Heart right ventricle (tissue), 16 donors: ENCODE measurements around the gene CRYBA2. TPM values are rescaled to one million over a fixed set of nuclear protein-coding genes. Genes with fewer than 3 reads are reported as not detected.

Experiments used
- ATAC-seq, 8 donors: fragments of 200-7000 bp; cut with Tn5 transposase; one replicate each; pipeline ENCODE4 v1.9.1; 2020; ENCODE audit warnings: mild to moderate bottlenecking in 8 of 8, moderate library complexity in 8 of 8, moderate number of reproducible peaks in 1 of 8
- DNase-seq, 2 donors: peaks; one replicate each; pipeline ENCODE4 v3.0.0-alpha.2; 2020
- H3K27ac ChIP-seq, 10 donors: fragments of 200-600 bp; sonication (generic) in 2 of 10; one replicate each; pipeline versions ENCODE4 v1.5.0 to v1.8.0; 2020 to 2022; ENCODE audit warnings: mild to moderate bottlenecking in 3 of 10
- H3K27me3 ChIP-seq, 7 donors: fragments of 200-600 bp; one replicate each; pipeline ENCODE4 v1.8.0; 2021 to 2022; ENCODE audit warnings: mild to moderate bottlenecking in 2 of 7
- H3K36me3 ChIP-seq, 9 donors: fragments of 200-600 bp; sonication (generic) in 1 of 9; one replicate each; pipeline versions ENCODE4 v1.5.0 to v1.8.0; 2020 to 2022; ENCODE audit warnings: mild to moderate bottlenecking in 2 of 9
- H3K4me1 ChIP-seq, 9 donors: fragments of 200-600 bp; sonication (generic) in 1 of 9; one replicate each; pipeline versions ENCODE4 v1.5.0 to v1.8.0; 2020 to 2022; ENCODE audit warnings: mild to moderate bottlenecking in 4 of 9
- H3K4me3 ChIP-seq, 10 donors: fragments of 200-600 bp; sonication (generic) in 2 of 10; one replicate each; pipeline versions ENCODE4 v1.5.0 to v1.8.0; 2020 to 2022; ENCODE audit warnings: mild to moderate bottlenecking in 7 of 10, moderate library complexity in 2 of 10
- H3K9me3 ChIP-seq, 11 donors: fragments of 200-600 bp in 10 of 11; sonication (generic) in 2 of 11; one replicate each; pipeline versions ENCODE4 v1.5.0 to v1.8.0; 2013 to 2022; ENCODE audit warnings: mild to moderate bottlenecking in 2 of 11, control low read depth in 1 of 11, moderate library complexity in 1 of 11
- WGBS, 2 donors: extraction: QIAGEN DNeasy Blood & Tissue Kit; methylation state at CpG; one replicate each; pipeline ENCODE4 v1.1.7; 2013; ENCODE audit warnings: inconsistent platforms in 1 of 2; 5-methylcytosine and 5-hydroxymethylcytosine counted together
- intact Hi-C, 10 donors: fragments of 100-400 bp; cut with DNase I; formaldehyde crosslinking; loops; one replicate each; pipeline versions ENCODE4 v1.11.1 to v1.14.2; 2022
- polyA plus RNA-seq, 2 donors: library from polyadenylated mRNA; stranded (reverse); fragments of 200-250 nt; gene quantifications; one replicate each; pipeline ENCODE4 v1.2.3, GENCODE V29; 2013
- total RNA-seq, 10 donors: library from RNA; stranded (reverse); fragmentation: NEBNext Ultra II Directional in 3 of 10; extraction: Animal tissue kit (Norgen Biotek cat#: 25700) in 3 of 10; gene quantifications; one replicate each; pipeline versions ENCODE4 v1.2.1 to v1.2.4, GENCODE V29; 2021 to 2023
- TF ChIP-seq, protein P1 (sequence below), 9 donors: fragments of 200-600 bp; sonication (generic) in 2 of 9; IDR thresholded peaks; one replicate each; pipeline versions ENCODE4 v1.5.0 to v1.8.0; 2021 to 2022; ENCODE audit warnings: antibody characterized with exemption in 9 of 9, mild to moderate bottlenecking in 5 of 9, moderate library complexity in 1 of 9
- donor health status: Arrhythmogenic right ventricular cardiomyopathy.
- donor health status: ischemic (EF 13 %, LVEDD 7.1; RV severe dilation, severe dysfunction).
- donor health status: healthy with polysubstance abuse.
- donor health status: DM: no; HTN: yes; CAD: no.
- donor health status: DM: no; HTN: no; CAD: no.
- donor health status: ischemic (EF 25% LVEDD 6.9; RV normal size, moderate dysfunction).
- donor health status: ischemic (EF 25% LVEDD 5.7; RV mildly dilated, moderate dysfunction).
- donor health status: healthy.
- donor health status: DM: yes; HTN: yes; CAD: no.
- donor health status: Ischemic cardiomyopathy.
- donor health status: ischemic (EF 35%, LVEDD 5.7; RV mildly dilated, moderate dysfunction).
- donor health status: nonischemic (EF 11% LVEDD 7.7; RV severe dilation, severe dysfunction).
- donor health status: DM: yes; HTN: yes; CAD: no.
- donor health status: PGD.
- donor health status: ischemic (EF 29% LVEDD 5.4; RV normal size, mild dysfunction).
- donor health status: nonischemic (EF 23%, LVEDD 6.1; RV moderate dilation, normal function).

The CRYBA2 gene
- total and polyA plus RNA-seq, 12 donors, result not detected

DNA sequence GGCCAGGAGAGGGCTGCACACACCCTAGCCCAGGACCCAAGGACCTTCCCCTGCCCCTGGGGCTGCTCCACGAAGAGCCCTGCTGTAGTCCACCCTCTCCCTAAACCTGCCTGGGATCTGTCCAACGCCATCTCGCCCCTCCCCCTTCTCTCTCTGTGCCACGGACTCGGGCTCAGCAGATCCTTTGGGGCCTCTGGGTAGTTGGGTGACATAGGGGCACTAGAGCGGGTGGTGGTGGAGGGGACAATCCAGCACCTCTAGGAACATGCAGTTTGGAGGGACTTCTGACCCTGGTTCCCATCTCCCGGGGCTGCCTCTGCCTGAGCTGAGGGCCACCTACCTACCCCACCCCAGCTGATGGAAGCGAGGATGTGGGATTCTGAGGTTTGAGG lies 7.3 kb upstream of the CRYBA2 start:
- Histone ChIP-seq H3K4me3 (no peak overlapping the region), H3K27ac (no peak overlapping the region), H3K9me3 (no peaks in the 10 kb centered on the region), H3K27me3 (peaks cover 23 to 99% (median 94%) of the 10 kb centered on the region in 7 donors), H3K4me1 (peaks cover 18 to 34% (median 28%) of the 10 kb centered on the region in 9 donors), H3K36me3 (no peaks in the 10 kb centered on the region)
- TF ChIP-seq, protein P1, sequence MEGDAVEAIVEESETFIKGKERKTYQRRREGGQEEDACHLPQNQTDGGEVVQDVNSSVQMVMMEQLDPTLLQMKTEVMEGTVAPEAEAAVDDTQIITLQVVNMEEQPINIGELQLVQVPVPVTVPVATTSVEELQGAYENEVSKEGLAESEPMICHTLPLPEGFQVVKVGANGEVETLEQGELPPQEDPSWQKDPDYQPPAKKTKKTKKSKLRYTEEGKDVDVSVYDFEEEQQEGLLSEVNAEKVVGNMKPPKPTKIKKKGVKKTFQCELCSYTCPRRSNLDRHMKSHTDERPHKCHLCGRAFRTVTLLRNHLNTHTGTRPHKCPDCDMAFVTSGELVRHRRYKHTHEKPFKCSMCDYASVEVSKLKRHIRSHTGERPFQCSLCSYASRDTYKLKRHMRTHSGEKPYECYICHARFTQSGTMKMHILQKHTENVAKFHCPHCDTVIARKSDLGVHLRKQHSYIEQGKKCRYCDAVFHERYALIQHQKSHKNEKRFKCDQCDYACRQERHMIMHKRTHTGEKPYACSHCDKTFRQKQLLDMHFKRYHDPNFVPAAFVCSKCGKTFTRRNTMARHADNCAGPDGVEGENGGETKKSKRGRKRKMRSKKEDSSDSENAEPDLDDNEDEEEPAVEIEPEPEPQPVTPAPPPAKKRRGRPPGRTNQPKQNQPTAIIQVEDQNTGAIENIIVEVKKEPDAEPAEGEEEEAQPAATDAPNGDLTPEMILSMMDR (IDR thresholded peaks at IDR 0.05), result no peak
- 11 to 21% methylated on average over 8 of the region's 8 CpGs for WGBS, 2 donors
- intact Hi-C loops, result no loop called here
- ATAC-seq (no peak), DNase-seq (no peak)

DNA sequence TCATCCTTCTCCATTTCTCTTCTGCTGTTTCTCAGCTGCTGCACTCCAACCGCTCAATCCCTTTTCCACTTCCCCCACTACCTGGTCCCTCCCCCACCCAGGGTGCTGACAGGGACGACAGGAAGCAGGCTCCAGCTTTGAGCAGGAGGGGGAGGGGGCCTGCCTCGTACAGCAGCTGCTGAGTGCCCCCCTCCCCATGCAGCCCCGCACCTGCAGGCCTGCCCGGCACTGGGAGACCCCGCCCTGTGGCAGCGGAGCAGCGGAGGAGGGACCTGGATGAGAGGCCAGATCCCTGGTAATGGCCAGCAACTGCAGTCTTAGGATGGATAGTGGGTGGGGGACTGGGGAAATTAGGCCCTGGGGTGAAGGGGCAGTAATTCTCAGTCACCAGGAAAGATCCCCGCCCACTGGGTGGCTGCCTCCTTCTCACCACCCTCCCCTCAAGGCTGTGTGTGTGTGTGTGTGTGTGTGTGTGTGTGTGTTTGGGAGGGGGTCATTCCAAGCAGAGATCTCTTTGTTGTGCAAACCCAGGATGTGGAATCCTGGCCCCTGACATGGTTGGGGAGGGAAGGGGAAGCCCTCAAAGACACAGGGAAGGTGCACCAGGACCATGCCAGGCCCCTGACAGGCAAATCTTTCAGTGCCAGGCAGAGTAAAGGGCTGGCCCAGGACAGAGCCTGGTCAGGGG lies 6.8 kb upstream of the CRYBA2 start:
- Histone ChIP-seq H3K27me3 (peaks cover 26 to 99% (median 94%) of the 10 kb centered on the region in 7 donors), H3K27ac (no peak overlapping the region), H3K4me3 (no peak overlapping the region), H3K36me3 (no peaks in the 10 kb centered on the region), H3K4me1 (peaks cover 18 to 34% (median 28%) of the 10 kb centered on the region in 9 donors), H3K9me3 (no peaks in the 10 kb centered on the region)
- DNase-seq (no peak), ATAC-seq (no peak)
- WGBS, 2 donors, result 6 to 7% methylated on average over 9 of the region's 9 CpGs
- intact Hi-C loops, result loop anchor here in 1 of 10 donors (10.0 kb wide), 1 partner anchor 155 kb away; no protein-coding TSS in a partner anchor
- TF ChIP-seq, protein P1 (IDR thresholded peaks at IDR 0.05), result no peak

DNA sequence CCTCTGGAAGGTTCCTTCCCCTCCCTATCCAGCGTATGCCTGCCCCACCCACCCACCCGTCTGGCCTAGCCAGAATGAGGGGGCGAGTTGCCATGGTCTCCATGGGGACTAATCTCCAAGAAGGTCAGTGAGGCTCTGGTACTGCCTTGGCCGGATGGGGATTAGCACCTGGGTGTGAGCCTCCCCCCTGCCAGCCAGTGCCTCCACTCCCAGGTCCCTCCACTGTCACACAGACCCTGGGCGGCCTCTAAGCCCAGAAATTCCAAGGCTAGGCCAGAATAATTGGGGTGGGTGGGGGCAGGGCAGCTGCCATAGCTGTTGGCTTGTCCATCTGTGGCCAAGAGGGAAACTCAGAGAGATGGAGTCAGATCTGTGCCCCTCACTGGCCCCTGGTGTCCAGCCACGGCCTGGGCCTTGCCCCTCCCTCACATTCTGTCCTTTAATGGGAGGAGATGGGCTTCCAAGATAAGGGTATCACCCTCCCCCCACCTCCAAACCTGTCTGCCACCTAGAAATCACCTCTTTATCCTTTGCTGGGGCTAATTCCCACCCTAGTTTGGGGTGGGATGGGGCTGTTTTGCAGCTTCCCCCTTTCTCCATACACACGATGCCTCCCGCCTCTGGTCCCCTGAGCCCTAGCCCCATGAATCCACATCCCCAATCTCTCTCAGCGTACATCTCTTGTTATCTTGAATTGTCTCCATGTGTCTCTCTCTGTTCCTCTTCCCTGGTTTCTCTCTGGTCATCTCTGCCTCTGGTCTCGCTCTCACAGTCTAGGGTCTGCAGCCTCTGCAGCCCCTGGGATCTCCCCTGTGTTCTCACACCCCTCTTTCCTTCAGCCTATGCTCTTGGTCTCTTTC lies 6.0 kb upstream of the CRYBA2 start:
- TF ChIP-seq, protein P1 (IDR thresholded peaks at IDR 0.05), result no peak
- Histone ChIP-seq H3K4me3 (no peak overlapping the region), H3K27ac (no peak overlapping the region), H3K4me1 (peaks cover 18 to 34% (median 29%) of the 10 kb centered on the region in 9 donors), H3K36me3 (no peaks in the 10 kb centered on the region), H3K27me3 (peaks cover 26 to 99% (median 94%) of the 10 kb centered on the region in 7 donors), H3K9me3 (no peaks in the 10 kb centered on the region)
- 43% methylated on average over 10 of the region's 10 CpGs for WGBS, 2 donors
- ATAC-seq (no peak), DNase-seq (no peak)
- intact Hi-C loops, result loop anchor here in 1 of 10 donors (10.0 kb wide), 1 partner anchor 156 kb away; no protein-coding TSS in a partner anchor

DNA sequence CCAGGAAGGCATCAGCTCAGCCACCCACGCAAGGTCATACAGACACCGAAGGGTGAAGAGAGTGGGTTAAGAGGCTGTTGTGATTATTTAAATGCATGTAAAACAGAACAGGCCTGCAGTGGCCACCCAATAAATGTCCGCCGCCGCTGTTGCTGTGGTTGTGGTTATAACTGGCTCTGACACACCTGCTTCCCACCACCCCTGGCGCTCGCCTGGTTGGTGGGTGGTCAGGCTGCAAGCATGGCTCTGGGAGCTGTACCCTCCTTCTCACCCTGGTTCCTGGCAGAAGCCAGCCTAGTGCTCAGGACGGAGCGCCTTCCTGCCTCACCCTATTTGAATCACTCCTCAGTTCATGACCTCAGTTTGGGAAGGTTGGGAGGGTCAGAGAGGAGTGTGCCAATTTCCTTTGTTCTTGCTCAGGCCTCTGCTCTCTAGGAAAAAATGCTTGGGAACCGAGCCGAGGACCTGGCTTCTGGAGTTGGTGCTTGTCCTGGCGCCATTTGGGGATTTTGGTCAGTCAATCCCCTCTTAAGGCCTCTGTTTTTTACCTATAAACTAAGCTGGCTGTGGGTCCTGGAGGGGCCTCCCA lies 5.3 kb upstream of the CRYBA2 start:
- Histone ChIP-seq H3K4me3 (no peak overlapping the region), H3K9me3 (no peaks in the 10 kb centered on the region), H3K27ac (no peak overlapping the region), H3K36me3 (no peaks in the 10 kb centered on the region), H3K4me1 (peaks cover 24 to 42% (median 36%) of the 10 kb centered on the region in 9 donors), H3K27me3 (peaks cover 32 to 99% (median 94%) of the 10 kb centered on the region in 7 donors)
- no peak for ATAC-seq
- intact Hi-C loops, result loop anchor here in 1 of 10 donors (10.0 kb wide), 1 partner anchor 156 kb away; no protein-coding TSS in a partner anchor
- TF ChIP-seq, protein P1 (IDR thresholded peaks at IDR 0.05), result no peak
- DNase-seq, result no peak
- WGBS, 2 donors, result 59 to 68% methylated on average over 12 of the region's 12 CpGs
